GM12878 (cell line): ENCODE measurements around the gene RHOC.

Experiments used
- CHD2 ChIP-seq: IDR thresholded peaks from 2 replicates; pipeline ENCODE4 v1.6.1; 2011; ENCODE audit warnings: low read depth, low read length, improper control_type of control experiment, borderline replicate concordance
- CREM ChIP-seq: IDR thresholded peaks from 2 replicates; pipeline ENCODE4 v1.6.1; 2014; ENCODE audit warnings: antibody characterized with exemption, low read depth
- CTCF ChIP-seq, 3 experiments: IDR thresholded peaks in 2 of 3; conservative IDR thresholded peaks in 1 of 3; 2 replicates each; pipeline ENCODE4 v1.5.1; 2011; ENCODE audit warnings: low read depth in 3 of 3, low read length in 3 of 3, mild to moderate bottlenecking in 3 of 3, control low read depth in 2 of 3, moderate library complexity in 2 of 3, inconsistent platforms in 1 of 3, mixed read lengths in 1 of 3; ENCODE audit not compliant: control insufficient read depth in 2 of 3, insufficient read depth in 1 of 3; ENCODE audit errors: extremely low read depth in 1 of 3
- EP300 ChIP-seq, 2 experiments: fragments of 150-350 bp in 1 of 2; IDR thresholded peaks; 2 replicates each; pipeline ENCODE4 v1.6.1; 2011 to 2012; ENCODE audit warnings: low read depth in 2 of 2, low read length in 2 of 2, borderline replicate concordance in 1 of 2, improper control_type of control experiment in 1 of 2, inconsistent platforms in 1 of 2; ENCODE audit not compliant: control insufficient read depth in 1 of 2
- POLR2A ChIP-seq: IDR thresholded peaks from 2 replicates; pipeline ENCODE4 v1.6.1; 2011; ENCODE audit warnings: low read depth, mild to moderate bottlenecking, low read length
- REST ChIP-seq: IDR thresholded peaks from 2 replicates; pipeline ENCODE4 v1.6.1; 2012; ENCODE audit warnings: mild to moderate bottlenecking, low read depth, low read length
- SMC3 ChIP-seq: IDR thresholded peaks from 2 replicates; pipeline ENCODE4 v1.6.1; 2011; ENCODE audit warnings: low read length, improper control_type of control experiment, borderline replicate concordance
- SP1 ChIP-seq: IDR thresholded peaks from one replicate; pipeline ENCODE4 v1.6.1; 2011; ENCODE audit warnings: low read depth, low read length

GRCh38 chr1:112708489-112708888 is 1.6 kb upstream of the RHOC start:
- TF ChIP-seq CREM = no peak
- no peak for TF ChIP-seq SMC3
- no peak for TF ChIP-seq POLR2A
- TF ChIP-seq CHD2 = no peak
- TF ChIP-seq CTCF (IDR thresholded peaks at IDR 0.05 in 2 of 3, conservative IDR thresholded peaks at IDR 0.05 in 1 of 3; ENCODE audit: control insufficient read depth in 2 of 3, extremely low read depth in 1 of 3, insufficient read depth in 1 of 3, low read depth in 3 of 3, low read length in 3 of 3) = no peak
- no peak for TF ChIP-seq SP1
- no peak for TF ChIP-seq REST
- TF ChIP-seq EP300 (IDR thresholded peaks at IDR 0.05; ENCODE audit: borderline replicate concordance in 1 of 2, control insufficient read depth in 1 of 2, low read depth in 2 of 2, low read length in 2 of 2) = no peak
